IMR-90 (cell line): ENCODE results near the gene CMTM7.

ENCODE experiments used
- CEBPB ChIP-seq: IDR thresholded peaks from 2 replicates; pipeline ENCODE4 v1.6.1; 2012; ENCODE audit warnings: low read depth, low read length, improper control_type of control experiment
- CTCF ChIP-seq: conservative IDR thresholded peaks from 2 replicates; pipeline ENCODE4 v1.5.1; 2012; ENCODE audit warnings: mild to moderate bottlenecking, low read depth, low read length, improper control_type of control experiment
- ELK1 ChIP-seq: fragments of 150-350 bp; IDR thresholded peaks from 2 replicates; pipeline ENCODE4 v1.6.1; 2016; ENCODE audit warnings: low read depth, mild to moderate bottlenecking, low read length, moderate library complexity, borderline replicate concordance
- FOS ChIP-seq: fragments of 150-350 bp; IDR thresholded peaks from 2 replicates; pipeline ENCODE4 v1.6.1; 2016; ENCODE audit warnings: low read depth, low read length
- MAFK ChIP-seq: IDR thresholded peaks from 2 replicates; pipeline ENCODE4 v1.6.1; 2012; ENCODE audit warnings: low read depth, low read length, improper control_type of control experiment
- MAZ ChIP-seq: IDR thresholded peaks from 2 replicates; pipeline ENCODE4 v1.6.1; 2012; ENCODE audit warnings: low read depth, mild to moderate bottlenecking, low read length, improper control_type of control experiment, moderate library complexity, borderline replicate concordance
- MXI1 ChIP-seq: IDR thresholded peaks from 2 replicates; pipeline ENCODE4 v1.6.1; 2012; ENCODE audit warnings: low read depth, mild to moderate bottlenecking, low read length, moderate library complexity, borderline replicate concordance
- POLR2A ChIP-seq: IDR thresholded peaks from 2 replicates; pipeline ENCODE4 v1.6.1; 2012; ENCODE audit warnings: mild to moderate bottlenecking, low read depth, low read length
- RAD21 ChIP-seq: IDR thresholded peaks from 2 replicates; pipeline ENCODE4 v1.6.1; 2012; ENCODE audit warnings: low read length, improper control_type of control experiment
- RCOR1 ChIP-seq: IDR thresholded peaks from 2 replicates; pipeline ENCODE4 v1.6.1; 2012; ENCODE audit warnings: mild to moderate bottlenecking, low read length, improper control_type of control experiment; ENCODE audit not compliant: insufficient replicate concordance
- RFX5 ChIP-seq: IDR thresholded peaks from 2 replicates; pipeline ENCODE4 v1.8.0; 2012; ENCODE audit warnings: low read depth, mild to moderate bottlenecking, low read length, moderate library complexity
- SMC3 ChIP-seq: fragments of 150-350 bp; IDR thresholded peaks from 2 replicates; pipeline ENCODE4 v1.6.1; 2016; ENCODE audit warnings: low read depth, mild to moderate bottlenecking, antibody characterized with exemption, low read length, moderate library complexity
- TF ChIP-seq, protein P1 (sequence below): fragments of 150-350 bp; IDR thresholded peaks from 2 replicates; pipeline ENCODE4 v1.6.1; 2017; ENCODE audit warnings: mild to moderate bottlenecking, antibody characterized with exemption, low read length, low read depth

- TF ChIP-seq CTCF, result no peak
- no peak for TF ChIP-seq MAFK
- TF ChIP-seq SMC3, result no peak
- TF ChIP-seq MAZ, result no peak
- no peak for TF ChIP-seq CEBPB
- TF ChIP-seq MXI1, result no peak
- no peak for TF ChIP-seq RAD21
- TF ChIP-seq, protein P1, sequence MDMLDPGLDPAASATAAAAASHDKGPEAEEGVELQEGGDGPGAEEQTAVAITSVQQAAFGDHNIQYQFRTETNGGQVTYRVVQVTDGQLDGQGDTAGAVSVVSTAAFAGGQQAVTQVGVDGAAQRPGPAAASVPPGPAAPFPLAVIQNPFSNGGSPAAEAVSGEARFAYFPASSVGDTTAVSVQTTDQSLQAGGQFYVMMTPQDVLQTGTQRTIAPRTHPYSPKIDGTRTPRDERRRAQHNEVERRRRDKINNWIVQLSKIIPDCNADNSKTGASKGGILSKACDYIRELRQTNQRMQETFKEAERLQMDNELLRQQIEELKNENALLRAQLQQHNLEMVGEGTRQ, result no peak
- no peak for TF ChIP-seq POLR2A
- no peak for TF ChIP-seq RFX5
- no peak for TF ChIP-seq ELK1
- TF ChIP-seq RCOR1, result no peak
- TF ChIP-seq FOS, result no peak
Measured at GRCh38 chr3:32384938-32385337, 6.7 kb upstream of the CMTM7 start.
